ENCODE results near the gene SLC22A5.

The SLC22A5 gene

DNA sequence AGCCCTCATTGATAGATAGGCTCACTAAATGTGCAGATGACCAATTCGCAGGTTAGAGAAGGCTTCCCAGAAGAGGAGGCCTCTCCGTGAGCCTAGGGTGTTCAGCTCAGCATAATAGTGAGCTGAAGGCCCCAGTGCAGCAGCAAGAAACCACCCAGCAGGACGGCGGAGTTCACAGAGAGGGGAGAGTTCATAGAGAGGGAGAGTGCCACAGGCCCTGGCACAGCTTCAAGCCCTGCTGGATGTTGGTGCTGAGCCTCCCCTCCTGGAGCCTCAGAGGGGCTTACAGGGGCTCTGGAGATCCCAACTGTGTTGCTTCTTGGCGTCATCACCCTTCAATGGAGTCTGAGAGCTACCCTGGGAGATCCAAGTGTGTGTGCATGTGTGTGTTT, 2.1 kb downstream of the SLC22A5 start:
- in situ Hi-C loops (cut with MboI; ENCODE audit: low pct_unique_long_range_greater_than_20kb, low sequenced_read_pairs, unreplicated experiment) = loop anchor here (25.0 kb wide), 1 partner anchor 309 kb away; the partner anchor contains the start of genes CSF2 and IL3
- no peak for DNase-seq (ENCODE audit: low spot score)
- TF ChIP-seq, protein P1, sequence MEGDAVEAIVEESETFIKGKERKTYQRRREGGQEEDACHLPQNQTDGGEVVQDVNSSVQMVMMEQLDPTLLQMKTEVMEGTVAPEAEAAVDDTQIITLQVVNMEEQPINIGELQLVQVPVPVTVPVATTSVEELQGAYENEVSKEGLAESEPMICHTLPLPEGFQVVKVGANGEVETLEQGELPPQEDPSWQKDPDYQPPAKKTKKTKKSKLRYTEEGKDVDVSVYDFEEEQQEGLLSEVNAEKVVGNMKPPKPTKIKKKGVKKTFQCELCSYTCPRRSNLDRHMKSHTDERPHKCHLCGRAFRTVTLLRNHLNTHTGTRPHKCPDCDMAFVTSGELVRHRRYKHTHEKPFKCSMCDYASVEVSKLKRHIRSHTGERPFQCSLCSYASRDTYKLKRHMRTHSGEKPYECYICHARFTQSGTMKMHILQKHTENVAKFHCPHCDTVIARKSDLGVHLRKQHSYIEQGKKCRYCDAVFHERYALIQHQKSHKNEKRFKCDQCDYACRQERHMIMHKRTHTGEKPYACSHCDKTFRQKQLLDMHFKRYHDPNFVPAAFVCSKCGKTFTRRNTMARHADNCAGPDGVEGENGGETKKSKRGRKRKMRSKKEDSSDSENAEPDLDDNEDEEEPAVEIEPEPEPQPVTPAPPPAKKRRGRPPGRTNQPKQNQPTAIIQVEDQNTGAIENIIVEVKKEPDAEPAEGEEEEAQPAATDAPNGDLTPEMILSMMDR (IDR thresholded peaks at IDR 0.05; ENCODE audit: extremely low read depth, insufficient read depth, missing control alignments) = no peak

DNA sequence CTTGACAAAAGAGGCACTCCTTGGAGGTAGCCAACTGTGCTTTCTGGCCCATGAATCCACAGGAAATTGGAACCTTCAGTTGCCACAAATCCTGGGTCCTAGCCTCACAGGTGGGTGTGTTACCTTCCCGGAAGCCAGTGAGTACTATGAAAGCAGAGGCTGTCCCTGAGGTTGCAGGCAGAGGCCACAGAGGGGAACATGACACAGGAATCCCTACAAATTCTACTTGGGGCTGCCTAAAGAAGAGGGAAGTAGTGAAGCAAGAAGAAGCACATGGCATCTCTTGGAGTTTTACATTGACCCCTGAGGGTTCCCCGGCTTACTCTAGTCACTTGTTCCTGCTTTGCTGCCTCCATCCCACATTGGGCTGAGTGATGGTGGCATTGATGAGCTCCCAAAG, 2.6 kb downstream of the SLC22A5 start:
- no peak for DNase-seq (ENCODE audit: low spot score)
- TF ChIP-seq, protein P1 (IDR thresholded peaks at IDR 0.05; ENCODE audit: extremely low read depth, insufficient read depth, missing control alignments) = no peak
- in situ Hi-C loops (cut with MboI; ENCODE audit: low pct_unique_long_range_greater_than_20kb, low sequenced_read_pairs, unreplicated experiment) = loop anchor here (25.0 kb wide), 1 partner anchor 310 kb away; the partner anchor contains the start of genes CSF2 and IL3

DNA sequence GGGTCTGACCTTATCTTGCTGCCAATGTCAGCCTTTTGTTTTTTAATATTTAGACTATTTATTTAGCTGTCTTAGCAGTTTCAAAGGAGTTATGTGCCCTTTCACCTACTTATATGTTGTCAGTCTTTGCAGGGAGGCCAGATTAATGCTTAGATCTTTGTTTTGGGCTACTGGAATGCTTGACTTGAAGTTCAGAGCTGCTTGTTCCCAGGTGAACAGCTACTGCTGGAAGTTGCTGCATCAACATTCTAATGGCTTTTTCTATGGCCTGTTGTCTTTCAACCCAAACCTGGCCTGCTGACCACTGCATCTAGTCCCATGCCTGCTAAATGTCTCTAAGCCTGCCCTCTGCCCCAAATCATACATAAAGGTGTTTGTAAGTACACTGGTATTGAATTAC, 3.0 kb downstream of the SLC22A5 start:
- DNase-seq (ENCODE audit: low spot score) = no peak
- in situ Hi-C loops (cut with MboI; ENCODE audit: low pct_unique_long_range_greater_than_20kb, low sequenced_read_pairs, unreplicated experiment) = loop anchor here (25.0 kb wide), 1 partner anchor 310 kb away; the partner anchor contains the start of genes CSF2 and IL3
- TF ChIP-seq, protein P1 (IDR thresholded peaks at IDR 0.05; ENCODE audit: extremely low read depth, insufficient read depth, missing control alignments) = no peak

DNA sequence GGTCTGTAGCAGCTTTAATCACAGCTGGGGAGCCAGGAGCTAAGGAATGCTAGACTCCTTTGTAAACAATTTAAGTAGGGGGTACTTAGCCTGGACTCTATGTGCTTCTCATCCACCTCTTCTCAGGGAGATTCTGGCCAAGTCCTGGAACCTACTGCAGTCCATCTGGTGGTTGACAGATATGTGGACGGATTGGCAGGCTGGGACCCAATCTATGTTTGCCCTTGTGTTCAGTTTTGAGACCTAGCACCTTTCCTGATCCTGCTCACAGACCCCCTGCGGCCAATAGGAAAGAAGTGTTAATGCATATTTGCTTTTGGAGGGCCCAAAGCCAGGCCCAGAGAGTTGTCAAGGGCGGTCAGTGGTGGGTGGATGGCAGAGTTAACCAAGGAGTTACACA, 6.4 kb downstream of the SLC22A5 start:
- in situ Hi-C loops (cut with MboI; ENCODE audit: low pct_unique_long_range_greater_than_20kb, low sequenced_read_pairs, unreplicated experiment) = no loop called here
- TF ChIP-seq, protein P1 (IDR thresholded peaks at IDR 0.05; ENCODE audit: extremely low read depth, insufficient read depth, missing control alignments) = no peak
- no peak for DNase-seq (ENCODE audit: low spot score)

DNA sequence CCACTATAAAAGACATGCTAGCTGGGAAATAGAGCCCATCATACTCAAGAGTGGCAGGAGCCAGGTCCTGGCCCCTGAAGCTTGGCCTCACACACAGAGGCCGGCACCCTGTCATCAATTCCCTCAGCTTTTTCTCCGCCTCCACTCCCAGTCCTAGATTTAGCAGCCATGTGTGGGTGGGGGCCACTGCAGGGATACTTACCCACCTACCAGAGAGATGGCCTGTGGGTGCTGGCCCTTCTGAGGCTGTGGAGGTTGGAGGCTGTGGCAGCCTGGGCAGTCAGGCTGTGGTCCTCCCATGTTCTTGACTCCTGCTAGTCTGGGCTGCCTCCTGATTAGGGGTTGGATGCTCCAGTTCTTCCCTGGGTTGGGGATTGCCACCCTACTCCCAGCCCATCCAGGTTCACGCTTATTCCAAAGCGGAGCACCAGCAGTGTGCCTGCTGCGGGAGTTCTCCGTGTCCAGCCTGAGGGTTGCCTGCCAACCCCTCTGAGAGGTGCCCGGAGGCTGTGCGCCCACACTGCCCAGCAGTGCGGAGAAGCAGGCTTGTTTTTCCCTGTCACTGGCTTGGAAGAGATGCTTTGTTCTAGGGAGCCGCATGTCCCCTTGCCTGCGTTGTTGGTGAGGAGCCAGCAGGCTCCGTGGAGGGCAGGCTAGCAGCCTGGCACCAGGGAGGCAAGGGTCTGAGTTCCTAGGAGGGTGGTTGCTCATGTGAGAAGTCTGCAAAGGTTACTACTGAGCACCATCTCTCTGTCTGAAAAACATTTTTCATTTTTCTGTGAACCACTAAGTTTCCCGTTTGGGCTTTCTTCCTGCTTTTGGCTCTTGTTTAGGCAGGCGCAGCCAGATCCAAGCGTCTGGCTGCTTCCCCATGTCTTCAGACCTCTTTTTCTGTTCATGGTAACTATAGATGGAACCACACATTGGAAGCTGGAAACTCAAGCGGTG, 7.5 kb downstream of the SLC22A5 start:
- in situ Hi-C loops (cut with MboI; ENCODE audit: low pct_unique_long_range_greater_than_20kb, low sequenced_read_pairs, unreplicated experiment) = no loop called here
- DNase-seq (ENCODE audit: low spot score) = no peak
- TF ChIP-seq, protein P1 (IDR thresholded peaks at IDR 0.05; ENCODE audit: extremely low read depth, insufficient read depth, missing control alignments) = no peak

DNA sequence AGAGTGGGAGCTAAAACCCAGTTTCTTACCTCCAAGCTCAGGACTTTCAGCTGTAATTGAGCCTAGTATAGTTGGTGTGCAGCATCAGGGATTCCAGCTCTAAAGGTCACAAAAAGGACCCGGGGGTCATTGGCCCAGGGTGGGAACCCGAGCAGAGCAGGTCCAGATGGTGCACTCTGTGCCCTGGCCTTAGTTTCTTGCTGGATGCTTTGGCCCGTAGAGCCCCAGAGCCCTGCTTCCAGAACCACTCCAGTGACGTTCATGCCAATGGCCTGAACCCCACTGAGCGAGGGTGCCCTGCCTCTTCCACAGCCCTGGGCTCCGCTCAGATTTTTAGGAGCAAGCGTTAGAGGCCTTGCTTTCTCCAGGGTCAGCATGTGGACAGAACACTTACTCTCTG, 8.2 kb downstream of the SLC22A5 start:
- in situ Hi-C loops (cut with MboI; ENCODE audit: low pct_unique_long_range_greater_than_20kb, low sequenced_read_pairs, unreplicated experiment) = no loop called here
- DNase-seq (ENCODE audit: low spot score) = no peak
- TF ChIP-seq, protein P1 (IDR thresholded peaks at IDR 0.05; ENCODE audit: extremely low read depth, insufficient read depth, missing control alignments) = no peak
